WTC11 (cell line): ENCODE results near the gene CCDC60.

ENCODE experiments used
- CREM ChIP-seq: sonication (generic); formaldehyde crosslinking; IDR thresholded peaks from 2 replicates; pipeline ENCODE4 v1.8.1; 2022; ENCODE audit warnings: mild to moderate bottlenecking, missing genetic modification reagents, moderate library complexity
- FOXK1 ChIP-seq: sonication (generic); formaldehyde crosslinking; IDR thresholded peaks from 2 replicates; pipeline ENCODE4 v1.8.0; 2022; ENCODE audit warnings: mild to moderate bottlenecking, moderate library complexity, missing genetic modification reagents
- GABPB1 ChIP-seq: sonication (generic); formaldehyde crosslinking; IDR thresholded peaks from 2 replicates; pipeline ENCODE4 v1.8.1; 2023; ENCODE audit warnings: mild to moderate bottlenecking, missing genetic modification reagents
- IRF2 ChIP-seq: sonication (generic); formaldehyde crosslinking; IDR thresholded peaks from 2 replicates; pipeline ENCODE4 v1.8.0; 2022; ENCODE audit warnings: low read depth, missing genetic modification reagents, borderline replicate concordance
- JUN ChIP-seq: sonication (generic); formaldehyde crosslinking; IDR thresholded peaks from 2 replicates; pipeline ENCODE4 v1.8.0; 2023; ENCODE audit warnings: mild to moderate bottlenecking, missing genetic modification reagents
- MYBL2 ChIP-seq: sonication (generic); formaldehyde crosslinking; IDR thresholded peaks from 2 replicates; pipeline ENCODE4 v1.8.1; 2023; ENCODE audit warnings: mild to moderate bottlenecking, moderate library complexity, missing genetic modification reagents
- NFE2L1 ChIP-seq: sonication (generic); formaldehyde crosslinking; IDR thresholded peaks from 2 replicates; pipeline ENCODE4 v1.8.1; 2023; ENCODE audit warnings: missing genetic modification reagents
- PRRX2 ChIP-seq: fragments of 250-450 bp; sonication (Bioruptor Pico); IDR thresholded peaks from 2 replicates; pipeline ENCODE4 v1.8.0; 2021; ENCODE audit warnings: mild to moderate bottlenecking
- ZNF263 ChIP-seq: sonication (generic); formaldehyde crosslinking; IDR thresholded peaks from 2 replicates; pipeline ENCODE4 v1.8.1; 2022; ENCODE audit warnings: low read depth, mild to moderate bottlenecking, moderate library complexity, missing genetic modification reagents
- ZNF423 ChIP-seq: fragments of 250-450 bp; sonication (Bioruptor Pico); IDR thresholded peaks from 2 replicates; pipeline ENCODE4 v2.1.2; 2022; ENCODE audit warnings: mild to moderate bottlenecking, moderate library complexity
- TF ChIP-seq, protein P1 (sequence below): fragments of 200-600 bp; IDR thresholded peaks from 2 replicates; pipeline ENCODE4 v1.8.0; 2022; ENCODE audit warnings: antibody characterized with exemption
- TF ChIP-seq, protein P2 (sequence below): sonication (generic); formaldehyde crosslinking; IDR thresholded peaks from 2 replicates; pipeline ENCODE4 v1.8.1; 2023; ENCODE audit warnings: mild to moderate bottlenecking, missing genetic modification reagents
- TF ChIP-seq, protein P3 (sequence below): sonication (generic); formaldehyde crosslinking; conservative IDR thresholded peaks from 2 replicates; pipeline ENCODE4 v1.8.1; 2022; ENCODE audit warnings: mild to moderate bottlenecking, missing genetic modification reagents
- TF ChIP-seq, protein P4 (sequence below): sonication (generic); formaldehyde crosslinking; IDR thresholded peaks from 2 replicates; pipeline ENCODE4 v1.8.1; 2023; ENCODE audit warnings: mild to moderate bottlenecking, missing genetic modification reagents, moderate library complexity

DNA sequence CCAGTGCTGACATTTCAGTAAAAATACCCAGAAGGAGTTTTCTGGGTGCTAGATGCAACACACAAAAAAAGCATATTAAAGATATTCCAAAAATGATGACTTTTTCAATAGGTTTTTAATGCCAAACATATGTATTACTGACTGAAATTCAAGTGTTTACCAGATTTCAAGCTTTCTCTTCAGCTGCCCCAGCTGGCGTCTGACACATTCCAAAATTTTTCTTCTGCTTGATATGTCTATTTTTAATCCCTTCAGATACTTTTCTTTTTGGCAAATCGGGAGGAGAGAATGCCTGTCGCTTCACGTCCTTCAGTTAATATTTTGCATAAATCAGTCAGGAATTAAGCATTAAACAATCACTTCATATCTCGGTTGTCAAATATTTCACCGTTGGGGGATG lies 7.1 kb upstream of the CCDC60 start:
- TF ChIP-seq PRRX2 (CRISPR knock-in tag), result no peak
- TF ChIP-seq, protein P1, sequence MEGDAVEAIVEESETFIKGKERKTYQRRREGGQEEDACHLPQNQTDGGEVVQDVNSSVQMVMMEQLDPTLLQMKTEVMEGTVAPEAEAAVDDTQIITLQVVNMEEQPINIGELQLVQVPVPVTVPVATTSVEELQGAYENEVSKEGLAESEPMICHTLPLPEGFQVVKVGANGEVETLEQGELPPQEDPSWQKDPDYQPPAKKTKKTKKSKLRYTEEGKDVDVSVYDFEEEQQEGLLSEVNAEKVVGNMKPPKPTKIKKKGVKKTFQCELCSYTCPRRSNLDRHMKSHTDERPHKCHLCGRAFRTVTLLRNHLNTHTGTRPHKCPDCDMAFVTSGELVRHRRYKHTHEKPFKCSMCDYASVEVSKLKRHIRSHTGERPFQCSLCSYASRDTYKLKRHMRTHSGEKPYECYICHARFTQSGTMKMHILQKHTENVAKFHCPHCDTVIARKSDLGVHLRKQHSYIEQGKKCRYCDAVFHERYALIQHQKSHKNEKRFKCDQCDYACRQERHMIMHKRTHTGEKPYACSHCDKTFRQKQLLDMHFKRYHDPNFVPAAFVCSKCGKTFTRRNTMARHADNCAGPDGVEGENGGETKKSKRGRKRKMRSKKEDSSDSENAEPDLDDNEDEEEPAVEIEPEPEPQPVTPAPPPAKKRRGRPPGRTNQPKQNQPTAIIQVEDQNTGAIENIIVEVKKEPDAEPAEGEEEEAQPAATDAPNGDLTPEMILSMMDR, result no peak
- TF ChIP-seq, protein P2, sequence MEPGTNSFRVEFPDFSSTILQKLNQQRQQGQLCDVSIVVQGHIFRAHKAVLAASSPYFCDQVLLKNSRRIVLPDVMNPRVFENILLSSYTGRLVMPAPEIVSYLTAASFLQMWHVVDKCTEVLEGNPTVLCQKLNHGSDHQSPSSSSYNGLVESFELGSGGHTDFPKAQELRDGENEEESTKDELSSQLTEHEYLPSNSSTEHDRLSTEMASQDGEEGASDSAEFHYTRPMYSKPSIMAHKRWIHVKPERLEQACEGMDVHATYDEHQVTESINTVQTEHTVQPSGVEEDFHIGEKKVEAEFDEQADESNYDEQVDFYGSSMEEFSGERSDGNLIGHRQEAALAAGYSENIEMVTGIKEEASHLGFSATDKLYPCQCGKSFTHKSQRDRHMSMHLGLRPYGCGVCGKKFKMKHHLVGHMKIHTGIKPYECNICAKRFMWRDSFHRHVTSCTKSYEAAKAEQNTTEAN (CRISPR knock-in tag), result no peak
- no peak for TF ChIP-seq GABPB1 (CRISPR knock-in tag)
- TF ChIP-seq, protein P3, sequence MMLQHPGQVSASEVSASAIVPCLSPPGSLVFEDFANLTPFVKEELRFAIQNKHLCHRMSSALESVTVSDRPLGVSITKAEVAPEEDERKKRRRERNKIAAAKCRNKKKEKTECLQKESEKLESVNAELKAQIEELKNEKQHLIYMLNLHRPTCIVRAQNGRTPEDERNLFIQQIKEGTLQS (CRISPR knock-in tag), result no peak
- no peak for TF ChIP-seq JUN
- no peak for TF ChIP-seq ZNF423 (CRISPR knock-in tag)
- TF ChIP-seq MYBL2 (CRISPR knock-in tag), result no peak
- TF ChIP-seq ZNF263 (CRISPR knock-in tag), result no peak
- TF ChIP-seq CREM (CRISPR knock-in tag), result no peak
- no peak for TF ChIP-seq IRF2
- TF ChIP-seq NFE2L1 (CRISPR knock-in tag), result no peak
- TF ChIP-seq FOXK1 (CRISPR knock-in tag), result no peak
- TF ChIP-seq, protein P4, sequence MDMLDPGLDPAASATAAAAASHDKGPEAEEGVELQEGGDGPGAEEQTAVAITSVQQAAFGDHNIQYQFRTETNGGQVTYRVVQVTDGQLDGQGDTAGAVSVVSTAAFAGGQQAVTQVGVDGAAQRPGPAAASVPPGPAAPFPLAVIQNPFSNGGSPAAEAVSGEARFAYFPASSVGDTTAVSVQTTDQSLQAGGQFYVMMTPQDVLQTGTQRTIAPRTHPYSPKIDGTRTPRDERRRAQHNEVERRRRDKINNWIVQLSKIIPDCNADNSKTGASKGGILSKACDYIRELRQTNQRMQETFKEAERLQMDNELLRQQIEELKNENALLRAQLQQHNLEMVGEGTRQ, result no peak
